Renal cortex interstitium (tissue), 11 donors: ENCODE results near the gene POLR1G. TPM values are rescaled to one million over a fixed set of nuclear protein-coding genes. Genes with fewer than 3 reads are reported as not detected.

Experiments used
- DNase-seq, 11 donors: peaks; one replicate each; pipeline ENCODE4 v3.0.0-alpha.2; 2013; ENCODE audit warnings: low read depth in 9 of 11, low spot score in 4 of 11; ENCODE audit errors: extremely low read depth in 1 of 11
- polyA plus RNA-seq, 3 donors: library from polyadenylated mRNA; unstranded; fragments of 120-200 nt; gene quantifications; one replicate each; pipeline ENCODE4 v1.2.1, GENCODE V29; 2013; ENCODE audit not compliant: insufficient read length in 3 of 3

The POLR1G gene
- polyA plus RNA-seq, 3 donors = 3.3 to 4.5 (median 4.3) TPM

GRCh38 chr19:45457776-45458175, 51.3 kb downstream of the POLR1G start:
- DNase-seq = no peak

Other genes with a start within 250 kb of the POLR1G start
- gene NKPD1, start 245.7 kb upstream of the POLR1G start, polyA plus RNA-seq = under 1 TPM; 0.09 to 0.38 (median 0.13) TPM
- gene TRAPPC6A, start 228.4 kb upstream of the POLR1G start, polyA plus RNA-seq = 10 to 100 TPM; 29.4 to 46.9 (median 44.5) TPM
- gene BLOC1S3, start 227.9 kb upstream of the POLR1G start, polyA plus RNA-seq = 10 to 100 TPM in 2 of 3 donors, 1 to 10 TPM in 1; 9.1 to 10.5 (median 10.4) TPM
- 10 to 100 TPM in 2 of 3 donors, 1 to 10 TPM in 1; 6.1 to 13.1 (median 12.3) TPM for gene EXOC3L2, start 161.2 kb upstream of the POLR1G start, polyA plus RNA-seq
- 10 to 100 TPM; 39.0 to 43.3 (median 42.4) TPM for gene MARK4, start 155.4 kb upstream of the POLR1G start, polyA plus RNA-seq
- 1 to 10 TPM in 1 of 3 donors, under 1 TPM in 2; 0.42 to 1.6 (median 0.50) TPM for gene CKM, start 83.8 kb upstream of the POLR1G start, polyA plus RNA-seq
- 1 to 10 TPM; 1.3 to 2.4 (median 2.0) TPM for gene KLC3, start 65.9 kb upstream of the POLR1G start, polyA plus RNA-seq
- 10 to 100 TPM; 33.5 to 36.9 (median 35.5) TPM for gene ERCC2, start 36.1 kb upstream of the POLR1G start, polyA plus RNA-seq
- 10 to 100 TPM in 1 of 3 donors, 1 to 10 TPM in 2; 6.1 to 14.7 (median 7.9) TPM for gene PPP1R13L, start 1.6 kb upstream of the POLR1G start, polyA plus RNA-seq
- gene ERCC1, start 17.3 kb downstream of the POLR1G start, polyA plus RNA-seq = 10 to 100 TPM; 75.1 to 90.2 (median 82.4) TPM
- 10 to 100 TPM; 24.5 to 89.1 (median 81.2) TPM for gene FOSB, start 61.4 kb downstream of the POLR1G start, polyA plus RNA-seq
- 1 to 10 TPM; 5.3 to 10.0 (median 9.7) TPM for gene RTN2, start 90.4 kb downstream of the POLR1G start, polyA plus RNA-seq
- under 1 TPM in 2 of 3 donors, not detected in 1; 0.09 to 0.21 TPM for gene PPM1N, start 91.8 kb downstream of the POLR1G start, polyA plus RNA-seq
- gene VASP, start 100.8 kb downstream of the POLR1G start, polyA plus RNA-seq = 10 to 100 TPM; 49.0 to 57.7 (median 50.5) TPM
- gene OPA3, start 178.2 kb downstream of the POLR1G start, polyA plus RNA-seq = 10 to 100 TPM in 2 of 3 donors, 1 to 10 TPM in 1; 9.7 to 11.1 (median 10.4) TPM
- 1 to 10 TPM; 3.3 to 6.5 (median 3.6) TPM for gene GPR4, start 195.6 kb downstream of the POLR1G start, polyA plus RNA-seq
- gene EML2, start 232.8 kb downstream of the POLR1G start, polyA plus RNA-seq = 10 to 100 TPM; 17.8 to 28.0 (median 20.6) TPM